Measurements from ENCODE around the gene GAD1. TPM values are rescaled to one million over a fixed set of nuclear protein-coding genes. Genes with fewer than 3 reads are reported as not detected.

The GAD1 gene
- total RNA-seq, 3 donors from 2014 or later: 0.15 to 0.66 (median 0.48) TPM

GRCh38 chr2:170856066-170856465, 39.4 kb downstream of the GAD1 start:
- Histone ChIP-seq H3K9me3 (no peaks in the 10 kb centered on the region), H3K36me3 (no peaks in the 10 kb centered on the region), H3K4me1 (no peaks in the 10 kb centered on the region), H3K27ac (no peak overlapping the region), H3K27me3 (no peaks in the 10 kb centered on the region), H3K4me3 (no peak overlapping the region)
- DNase-seq (ENCODE audit: low spot score in 2 of 2): no peak
- intact Hi-C loops (cut with DNase I; ENCODE audit: low total_unique reads): no loop called here
- TF ChIP-seq POLR2A (IDR thresholded peaks at IDR 0.05) (no peak), CTCF (IDR thresholded peaks at IDR 0.05) (no peak), POLR2AphosphoS5 (IDR thresholded peaks at IDR 0.05) (no peak)

GRCh38 chr2:170862286-170862902, 45.7 kb downstream of the GAD1 start:
- H3K36me3 ChIP-seq: no peaks in the 10 kb centered on the region
- TF ChIP-seq POLR2AphosphoS5 (IDR thresholded peaks at IDR 0.05) (no peak), POLR2A (IDR thresholded peaks at IDR 0.05) (no peak), CTCF (IDR thresholded peaks at IDR 0.05) (no peak)
- no peaks in the 10 kb centered on the region for H3K9me3 ChIP-seq
- intact Hi-C loops (cut with DNase I; ENCODE audit: low total_unique reads): no loop called here
- no peaks in the 10 kb centered on the region for H3K27me3 ChIP-seq
- no peak overlapping the region for H3K27ac ChIP-seq
- H3K4me3 ChIP-seq: no peak overlapping the region
- no peak for DNase-seq (ENCODE audit: low spot score in 2 of 2)
- no peaks in the 10 kb centered on the region for H3K4me1 ChIP-seq

GRCh38 chr2:170863087-170863486, 46.4 kb downstream of the GAD1 start:
- TF ChIP-seq POLR2A (IDR thresholded peaks at IDR 0.05) (no peak), POLR2AphosphoS5 (IDR thresholded peaks at IDR 0.05) (no peak), CTCF (IDR thresholded peaks at IDR 0.05) (no peak)
- H3K4me1 ChIP-seq: no peaks in the 10 kb centered on the region
- intact Hi-C loops (cut with DNase I; ENCODE audit: low total_unique reads): no loop called here
- H3K36me3 ChIP-seq: no peaks in the 10 kb centered on the region
- no peak for DNase-seq (ENCODE audit: low spot score in 2 of 2)
- no peak overlapping the region for H3K27ac ChIP-seq
- no peak overlapping the region for H3K4me3 ChIP-seq
- no peaks in the 10 kb centered on the region for H3K27me3 ChIP-seq
- H3K9me3 ChIP-seq: no peaks in the 10 kb centered on the region

- H3K4me3 ChIP-seq: no peak overlapping the region
- no peaks in the 10 kb centered on the region for H3K9me3 ChIP-seq
- no peak for DNase-seq (ENCODE audit: low spot score in 2 of 2)
- no peaks in the 10 kb centered on the region for H3K36me3 ChIP-seq
- no peak overlapping the region for H3K27ac ChIP-seq
- no peaks in the 10 kb centered on the region for H3K27me3 ChIP-seq
- intact Hi-C loops (cut with DNase I; ENCODE audit: low total_unique reads): no loop called here
- H3K4me1 ChIP-seq: no peaks in the 10 kb centered on the region
- TF ChIP-seq CTCF (IDR thresholded peaks at IDR 0.05): no peak
- no peak for TF ChIP-seq POLR2A (IDR thresholded peaks at IDR 0.05)
- no peak for TF ChIP-seq POLR2AphosphoS5 (IDR thresholded peaks at IDR 0.05)
Measured at GRCh38 chr2:170869036-170869435, 52.3 kb downstream of the GAD1 start.

GRCh38 chr2:170869461-170869860, 52.8 kb downstream of the GAD1 start:
- DNase-seq (ENCODE audit: low spot score in 2 of 2): no peak
- intact Hi-C loops (cut with DNase I; ENCODE audit: low total_unique reads): no loop called here
- Histone ChIP-seq H3K27ac (no peak overlapping the region), H3K27me3 (no peaks in the 10 kb centered on the region), H3K9me3 (no peaks in the 10 kb centered on the region), H3K4me1 (no peaks in the 10 kb centered on the region), H3K36me3 (no peaks in the 10 kb centered on the region), H3K4me3 (no peak overlapping the region)
- TF ChIP-seq POLR2A (IDR thresholded peaks at IDR 0.05) (no peak), CTCF (IDR thresholded peaks at IDR 0.05) (no peak), POLR2AphosphoS5 (IDR thresholded peaks at IDR 0.05) (no peak)

Measured in breast epithelium (tissue), 4 donors.